ENCODE measurements around the gene CNNM4.
A peak's percentile ranks its signal among the peaks of the same experiment; 100 is the strongest.

CNNM4 gene

GRCh38 chr2:96760036-96760985, at the start of gene CNNM4:
Gene CNNM4 (plus strand): TSS chr2:96760902. CDS start chr2:96761000, 98 bp downstream.
- peak; percentile 95 for DNase-seq (ENCODE audit: extremely low spot score)
- TF ChIP-seq CTCF (IDR thresholded peaks at IDR 0.05; ENCODE audit: control extremely low read depth, extremely low read depth, low read depth, missing control alignments), result peak; percentile 9
- POLR2A ChIA-PET, result interaction anchor here (0.6 to 1.3 kb wide), 6 partner anchors 12 to 225 kb away, joined by 3 to 5 read pairs (median 3); no protein-coding TSS in a partner anchor
- CTCF ChIA-PET, result interaction anchor here (0.8 to 10.0 kb wide), 18 partner anchors 8 to 206 kb away, joined by 3 to 171 read pairs (median 5); partner anchors contain the start of gene CNNM3

GRCh38 chr2:96710985-96711384, 49.7 kb upstream of the CNNM4 start:
- POLR2A ChIA-PET, result no interaction called here
- CTCF ChIA-PET, result interaction anchor here (0.9 to 1.9 kb wide), 5 partner anchors 9 to 68 kb away, joined by 3 to 8 read pairs (median 3); no protein-coding TSS in a partner anchor
- no peak for DNase-seq (ENCODE audit: extremely low spot score)
- TF ChIP-seq CTCF (IDR thresholded peaks at IDR 0.05; ENCODE audit: control extremely low read depth, extremely low read depth, low read depth, missing control alignments), result no peak

- POLR2A ChIA-PET, result no interaction called here
- TF ChIP-seq CTCF (IDR thresholded peaks at IDR 0.05; ENCODE audit: control extremely low read depth, extremely low read depth, low read depth, missing control alignments), result no peak
- CTCF ChIA-PET, result no interaction called here
- no peak for DNase-seq (ENCODE audit: extremely low spot score)
Observed at GRCh38 chr2:96715658-96716057, 45.0 kb upstream of the CNNM4 start.

GRCh38 chr2:96716388-96716787, 44.3 kb upstream of the CNNM4 start:
- CTCF ChIA-PET, result no interaction called here
- no peak for DNase-seq (ENCODE audit: extremely low spot score)
- no peak for TF ChIP-seq CTCF (IDR thresholded peaks at IDR 0.05; ENCODE audit: control extremely low read depth, extremely low read depth, low read depth, missing control alignments)
- POLR2A ChIA-PET, result no interaction called here

GRCh38 chr2:96726131-96726530, 34.6 kb upstream of the CNNM4 start:
- no peak for DNase-seq (ENCODE audit: extremely low spot score)
- ChIA-PET CTCF (no interaction called here), POLR2A (no interaction called here)
- no peak for TF ChIP-seq CTCF (IDR thresholded peaks at IDR 0.05; ENCODE audit: control extremely low read depth, extremely low read depth, low read depth, missing control alignments)

- no peak for DNase-seq (ENCODE audit: extremely low spot score)
- POLR2A ChIA-PET, result no interaction called here
- CTCF ChIA-PET, result no interaction called here
- TF ChIP-seq CTCF (IDR thresholded peaks at IDR 0.05; ENCODE audit: control extremely low read depth, extremely low read depth, low read depth, missing control alignments), result no peak
Observed at GRCh38 chr2:96727431-96727830, 33.3 kb upstream of the CNNM4 start.

All from GM10248 (cell line).